Esophagus squamous epithelium (tissue), 4 donors: ENCODE measurements around the gene DTNB.

Source experiments
- POLR2A ChIP-seq, 4 donors: fragments of 450-650 bp; IDR thresholded peaks; one replicate each; pipeline ENCODE4 v1.6.1; 2017; ENCODE audit warnings: antibody characterized with exemption in 4 of 4, mild to moderate bottlenecking in 4 of 4, moderate library complexity in 3 of 4
- TF ChIP-seq, protein P1 (sequence below), 6 experiments: fragments of 450-650 bp in 4 of 6; fragments of 200-600 bp in 2 of 6; sonication (generic) in 2 of 6; IDR thresholded peaks; one replicate each; pipeline ENCODE4 v1.5.1; 2016 to 2019; ENCODE audit warnings: antibody characterized with exemption in 6 of 6, mild to moderate bottlenecking in 4 of 6, moderate library complexity in 4 of 6

DNA sequence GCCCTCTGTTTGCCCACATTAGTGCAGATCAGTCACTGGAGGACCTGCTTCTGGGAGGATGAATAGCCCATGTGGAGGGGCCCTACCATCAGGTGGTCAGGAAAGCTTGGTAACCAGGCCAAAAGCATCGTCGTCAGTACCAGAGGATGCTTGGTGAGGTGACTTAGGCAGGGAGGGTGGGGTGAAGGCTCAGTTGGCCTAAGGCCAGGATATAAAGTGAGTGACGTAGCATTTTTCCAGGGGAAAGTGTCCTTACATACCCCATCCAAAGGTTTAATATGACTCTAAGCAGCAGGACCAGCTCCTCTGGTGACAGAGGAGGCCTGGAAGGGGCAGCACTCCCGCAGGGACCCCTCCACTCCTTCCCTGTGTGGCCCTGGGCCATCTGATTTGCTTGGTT lies 303.9 kb downstream of the DTNB start:
- TF ChIP-seq POLR2A (IDR thresholded peaks at IDR 0.05): no peak
- TF ChIP-seq, protein P1, sequence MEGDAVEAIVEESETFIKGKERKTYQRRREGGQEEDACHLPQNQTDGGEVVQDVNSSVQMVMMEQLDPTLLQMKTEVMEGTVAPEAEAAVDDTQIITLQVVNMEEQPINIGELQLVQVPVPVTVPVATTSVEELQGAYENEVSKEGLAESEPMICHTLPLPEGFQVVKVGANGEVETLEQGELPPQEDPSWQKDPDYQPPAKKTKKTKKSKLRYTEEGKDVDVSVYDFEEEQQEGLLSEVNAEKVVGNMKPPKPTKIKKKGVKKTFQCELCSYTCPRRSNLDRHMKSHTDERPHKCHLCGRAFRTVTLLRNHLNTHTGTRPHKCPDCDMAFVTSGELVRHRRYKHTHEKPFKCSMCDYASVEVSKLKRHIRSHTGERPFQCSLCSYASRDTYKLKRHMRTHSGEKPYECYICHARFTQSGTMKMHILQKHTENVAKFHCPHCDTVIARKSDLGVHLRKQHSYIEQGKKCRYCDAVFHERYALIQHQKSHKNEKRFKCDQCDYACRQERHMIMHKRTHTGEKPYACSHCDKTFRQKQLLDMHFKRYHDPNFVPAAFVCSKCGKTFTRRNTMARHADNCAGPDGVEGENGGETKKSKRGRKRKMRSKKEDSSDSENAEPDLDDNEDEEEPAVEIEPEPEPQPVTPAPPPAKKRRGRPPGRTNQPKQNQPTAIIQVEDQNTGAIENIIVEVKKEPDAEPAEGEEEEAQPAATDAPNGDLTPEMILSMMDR (IDR thresholded peaks at IDR 0.05): no peak
